HG03196 (cell line): ENCODE results near the gene FYTTD1.

Experiments
- ATAC-seq: cut with Tn5 transposase; IDR thresholded peaks from one replicate; pipeline ENCODE4 v1.9.1; 2021; ENCODE audit not compliant: unreplicated experiment

The FYTTD1 gene

DNA sequence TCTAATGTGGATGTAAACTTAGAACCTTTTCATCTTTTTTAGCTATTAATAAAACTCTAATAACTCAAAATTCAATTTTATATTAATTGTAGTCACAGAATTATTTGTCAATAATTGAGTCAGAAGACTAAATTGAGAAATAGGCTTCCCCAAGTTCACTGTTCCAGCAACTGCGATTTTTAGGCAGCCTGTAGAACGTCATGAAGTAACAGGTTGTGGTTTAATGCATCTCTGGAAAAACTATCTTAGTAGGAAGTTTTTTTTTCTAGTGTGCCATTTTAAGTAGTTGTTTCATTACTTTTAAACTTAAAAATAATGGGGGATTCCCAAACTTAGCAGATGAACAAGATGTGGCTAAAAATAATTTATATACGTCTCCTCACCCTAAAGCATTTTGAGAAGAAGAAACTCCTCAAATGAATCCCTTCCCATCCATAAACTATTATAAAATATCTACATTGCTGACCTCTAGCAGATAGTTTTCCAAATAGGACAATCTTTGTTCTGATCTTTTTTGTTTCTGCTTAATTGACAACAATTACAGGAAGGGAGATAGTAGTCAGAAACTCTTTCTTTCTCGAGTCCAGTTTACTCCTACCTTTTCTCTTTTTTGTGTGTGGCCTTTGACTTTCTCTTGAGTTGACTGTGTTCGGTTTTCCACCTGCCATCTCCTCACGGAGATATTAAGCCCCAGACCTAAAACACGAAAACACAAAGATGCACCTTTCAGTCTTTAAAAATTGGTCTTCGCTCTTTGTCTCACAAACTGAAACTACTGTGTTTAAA lies 84.4 kb downstream of the FYTTD1 start:
- no peak for ATAC-seq

DNA sequence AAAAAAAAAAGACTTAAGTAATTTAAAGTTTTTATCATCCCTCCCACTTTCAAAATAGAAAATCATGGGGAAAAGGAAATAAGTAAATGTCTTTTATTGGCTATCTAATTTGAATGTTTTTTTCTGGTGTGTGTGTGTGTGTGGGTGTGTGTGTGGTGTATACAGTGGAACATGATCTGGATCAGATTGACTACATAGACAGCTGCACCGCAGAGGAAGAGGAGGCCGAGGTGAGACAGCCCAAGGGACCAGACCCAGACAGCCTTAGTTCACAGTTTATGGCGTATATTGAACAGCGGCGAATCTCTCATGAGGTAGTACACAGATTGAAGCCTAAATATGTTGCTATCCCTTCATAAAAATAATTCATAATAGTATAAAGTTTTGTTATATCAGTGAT lies 85.8 kb downstream of the FYTTD1 start:
- no peak for ATAC-seq

GRCh38 chr3:197836244-197836643 lies 86.6 kb downstream of the FYTTD1 start:
- no peak for ATAC-seq
